Stimulated activated CD4-positive, alpha-beta T cell treated with anti-CD3 and anti-CD28 coated beads, Interleukin-2, amount 100 ng/mL, for 48 hours (primary cell): ENCODE measurements around the gene STRA6.

Experiments
- DNase-seq, 2 donors: peaks; one replicate each; pipeline ENCODE4 v3.0.0-alpha.2; 2020

STRA6 gene

GRCh38 chr15:74130849-74131627 is 71.5 kb downstream of the STRA6 start:
- DNase-seq = no peak

GRCh38 chr15:74130155-74130848 is 72.3 kb downstream of the STRA6 start, which contains the start of gene ISLR2:
TSS of gene ISLR2 (plus strand) at chr15:74130586. CDS start at chr15:74132755, 2,169 bp downstream.
- DNase-seq = no peak

- no peak for DNase-seq
Measured at GRCh38 chr15:74129586-74130154, 72.9 kb downstream of the STRA6 start.
